ENCODE measurements around the gene FAM174C.

- no peak for TF ChIP-seq CTCF (IDR thresholded peaks at IDR 0.05; ENCODE audit: control extremely low read depth in 1 of 3, insufficient read depth in 1 of 3, low read depth in 1 of 3, low read length in 3 of 3)
- no peak for TF ChIP-seq EZH2 (IDR thresholded peaks at IDR 0.05; ENCODE audit: low read depth, low read length, severe bottlenecking)
- TF ChIP-seq POLR2AphosphoS5 (IDR thresholded peaks at IDR 0.05; ENCODE audit: low read depth, low read length), result peak; percentile 74; the same call in 1 of the 2 replicates
- TF ChIP-seq POLR2A (IDR thresholded peaks at IDR 0.05; ENCODE audit: control extremely low read depth in 1 of 2, low read depth in 2 of 2, low read length in 2 of 2), result no peak
- no peak for TF ChIP-seq SP1 (IDR thresholded peaks at IDR 0.05; ENCODE audit: low read depth, low read length)
- no peak for TF ChIP-seq ATF3 (IDR thresholded peaks at IDR 0.05; ENCODE audit: insufficient read depth, low read depth, low read length)
- TF ChIP-seq EP300 (IDR thresholded peaks at IDR 0.05; ENCODE audit: borderline replicate concordance in 1 of 2, low read depth in 2 of 2, low read length in 2 of 2), result no peak
- TF ChIP-seq NRF1 (IDR thresholded peaks at IDR 0.05; ENCODE audit: low read depth, low read length), result no peak
- no peak for TF ChIP-seq ATF2 (IDR thresholded peaks at IDR 0.05; ENCODE audit: low read length)
- TF ChIP-seq MAX (IDR thresholded peaks at IDR 0.05), result no peak
- no peak for TF ChIP-seq HDAC2 (IDR thresholded peaks at IDR 0.05; ENCODE audit: borderline replicate concordance in 1 of 2, low read depth in 2 of 2, low read length in 2 of 2)
- no peak for TF ChIP-seq YY1 (IDR thresholded peaks at IDR 0.05; ENCODE audit: low read depth, low read length)
- no peak for TF ChIP-seq BRCA1 (IDR thresholded peaks at IDR 0.05; ENCODE audit: low read depth, low read length)
Measured at GRCh38 chr19:1258163-1258492, 17.2 kb upstream of the FAM174C start.

Data from H1 (cell line).